Lung (tissue), 12 donors: Measurements from ENCODE around the gene PTPN7. TPM values are rescaled to one million over a fixed set of nuclear protein-coding genes. Genes with fewer than 3 reads are reported as not detected.
A peak's percentile ranks its signal among the peaks of the same experiment; 100 is the strongest.
"Not testable (repeated sequence)": the region's sequence is repeated elsewhere in the genome, so short reads cannot be mapped to it uniquely, and the experiment has no call there.

Experiments used
- ATAC-seq: fragments of 200-7000 bp; cut with Tn5 transposase; one replicate; pipeline ENCODE4 v1.9.1; 2020; ENCODE audit warnings: moderate number of reproducible peaks; ENCODE audit not compliant: insufficient read depth, low FRiP score
- DNase-seq, 3 donors: peaks; one replicate each; pipeline ENCODE4 v3.0.0-alpha.2; 2013 to 2017
- H3K27ac ChIP-seq, 2 donors: one replicate each; pipeline ENCODE4 v1.5.1; 2013; ENCODE audit warnings: mild to moderate bottlenecking in 2 of 2, moderate library complexity in 2 of 2, control low read depth in 1 of 2, inconsistent platforms in 1 of 2, low read depth in 1 of 2, low read length in 1 of 2
- H3K27me3 ChIP-seq, 3 donors: one replicate each; pipeline ENCODE4 v1.5.1; 2013; ENCODE audit warnings: low read length in 2 of 3; ENCODE audit not compliant: control insufficient read depth in 3 of 3, insufficient read depth in 3 of 3
- H3K36me3 ChIP-seq, 4 donors: one replicate each; pipeline ENCODE4 v1.5.1; 2013; ENCODE audit warnings: low read length in 4 of 4, mild to moderate bottlenecking in 1 of 4, moderate library complexity in 1 of 4; ENCODE audit not compliant: control insufficient read depth in 4 of 4, insufficient read depth in 4 of 4
- H3K4me1 ChIP-seq, 5 donors: one replicate each; pipeline ENCODE4 v1.5.1; 2013; ENCODE audit warnings: low read length in 5 of 5, mild to moderate bottlenecking in 2 of 5, moderate library complexity in 1 of 5; ENCODE audit not compliant: control insufficient read depth in 5 of 5, insufficient read depth in 5 of 5
- H3K4me3 ChIP-seq: one replicate; pipeline ENCODE4 v1.5.1; 2013; ENCODE audit warnings: mild to moderate bottlenecking, control low read depth, moderate library complexity
- H3K9ac ChIP-seq, 2 donors: one replicate each; pipeline ENCODE4 v1.5.1; 2013; ENCODE audit warnings: low read length in 2 of 2, control low read depth in 1 of 2; ENCODE audit not compliant: insufficient read depth in 1 of 2
- H3K9me3 ChIP-seq, 4 donors: one replicate each; pipeline ENCODE4 v1.5.1; 2013; ENCODE audit warnings: low read length in 3 of 4, mild to moderate bottlenecking in 1 of 4, moderate library complexity in 1 of 4; ENCODE audit not compliant: control insufficient read depth in 4 of 4, insufficient read depth in 3 of 4
- WGBS, 2 donors: extraction: QIAGEN DNeasy Blood & Tissue Kit; methylation state at CpG; one replicate each; pipeline ENCODE4 v1.1.7; 2013; 5-methylcytosine and 5-hydroxymethylcytosine counted together
- polyA plus RNA-seq, 2 donors: library from polyadenylated mRNA; stranded (reverse); fragments of 200-250 nt; gene quantifications; one replicate each; pipeline ENCODE4 v1.2.1, GENCODE V29; 2013
- total RNA-seq, 2 donors: library from RNA; depleted of rRNA in 1 of 2; stranded (reverse); fragments of >200 nt in 1 of 2; gene quantifications; one replicate each; pipeline ENCODE4 v1.2.1, GENCODE V29; 2014 to 2021
- TF ChIP-seq, protein P1 (sequence below): IDR thresholded peaks from 2 replicates; pipeline ENCODE4 v1.5.1; 2012; ENCODE audit warnings: mild to moderate bottlenecking; ENCODE audit errors: control extremely low read depth, extremely low read depth
- donor health status: control.
- donor health status: control.
- donor health status: Bipolar disorder and iron deficiency.
- donor health status: healthy.
- donor health status: DM: yes; HTN: yes; CAD: no.

PTPN7 gene
- total and polyA plus RNA-seq, 4 donors: 2.9 to 14.0 (median 5.7) TPM

DNA sequence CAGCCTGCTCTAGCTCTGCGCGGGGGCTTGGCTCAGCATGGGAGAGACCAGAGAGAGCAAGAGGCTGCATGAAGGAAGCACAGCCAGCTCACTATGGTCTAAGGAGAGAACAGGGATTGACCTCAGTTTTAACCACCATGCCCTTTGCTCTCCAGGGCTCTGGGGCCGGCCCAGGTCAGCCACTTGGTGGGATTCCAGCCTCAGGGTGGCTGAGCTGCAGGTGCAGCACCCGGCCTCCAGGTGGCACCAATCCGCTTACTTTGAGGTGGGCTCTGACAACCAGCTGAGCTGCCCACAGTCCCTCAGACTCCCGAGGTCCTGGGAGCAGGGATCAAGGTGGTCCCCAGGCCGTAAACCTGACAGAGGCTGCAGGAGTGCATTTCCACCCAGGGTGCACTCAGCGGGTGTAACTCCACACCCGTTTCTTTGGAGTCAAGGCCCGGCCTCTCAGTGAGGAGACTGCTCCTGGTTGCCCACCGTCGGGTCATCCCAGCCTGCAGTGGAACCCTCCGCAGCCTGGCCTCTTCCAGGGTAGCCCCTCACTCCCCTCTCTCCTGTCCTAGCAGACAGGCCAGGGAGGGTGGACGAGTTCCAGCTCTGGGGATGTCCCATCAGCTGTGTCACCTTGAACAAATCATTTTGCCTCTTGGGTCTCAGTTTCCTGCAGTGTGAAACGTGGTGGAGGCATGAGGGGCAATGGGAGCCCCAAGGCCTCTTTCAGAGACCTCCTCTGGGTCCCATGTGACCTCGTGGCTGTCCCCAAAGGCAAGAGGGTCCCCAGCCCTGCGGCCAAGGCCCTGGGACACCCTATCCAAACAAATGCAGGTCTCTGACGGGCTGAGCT is 32.6 kb upstream of the PTPN7 start:
- TF ChIP-seq, protein P1, sequence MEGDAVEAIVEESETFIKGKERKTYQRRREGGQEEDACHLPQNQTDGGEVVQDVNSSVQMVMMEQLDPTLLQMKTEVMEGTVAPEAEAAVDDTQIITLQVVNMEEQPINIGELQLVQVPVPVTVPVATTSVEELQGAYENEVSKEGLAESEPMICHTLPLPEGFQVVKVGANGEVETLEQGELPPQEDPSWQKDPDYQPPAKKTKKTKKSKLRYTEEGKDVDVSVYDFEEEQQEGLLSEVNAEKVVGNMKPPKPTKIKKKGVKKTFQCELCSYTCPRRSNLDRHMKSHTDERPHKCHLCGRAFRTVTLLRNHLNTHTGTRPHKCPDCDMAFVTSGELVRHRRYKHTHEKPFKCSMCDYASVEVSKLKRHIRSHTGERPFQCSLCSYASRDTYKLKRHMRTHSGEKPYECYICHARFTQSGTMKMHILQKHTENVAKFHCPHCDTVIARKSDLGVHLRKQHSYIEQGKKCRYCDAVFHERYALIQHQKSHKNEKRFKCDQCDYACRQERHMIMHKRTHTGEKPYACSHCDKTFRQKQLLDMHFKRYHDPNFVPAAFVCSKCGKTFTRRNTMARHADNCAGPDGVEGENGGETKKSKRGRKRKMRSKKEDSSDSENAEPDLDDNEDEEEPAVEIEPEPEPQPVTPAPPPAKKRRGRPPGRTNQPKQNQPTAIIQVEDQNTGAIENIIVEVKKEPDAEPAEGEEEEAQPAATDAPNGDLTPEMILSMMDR: peak; percentile 60
- Histone ChIP-seq H3K9ac (no peak overlapping the region), H3K27ac (no peak overlapping the region), H3K9me3 (no peaks in the 10 kb centered on the region), H3K27me3 (peaks cover 0 to 27% (median 12%) of the 10 kb centered on the region in 3 donors), H3K36me3 (no peaks in the 10 kb centered on the region), H3K4me1 (peaks cover 0 to 6% (median 0%) of the 10 kb centered on the region in 5 donors), H3K4me3 (no peak overlapping the region)
- 27 to 33% methylated on average over 18 of the region's 18 CpGs for whole genome bisulfite sequencing, 2 donors
- ATAC-seq: no peak
- DNase-seq: peak; percentile 55 to 66 (median 61)

DNA sequence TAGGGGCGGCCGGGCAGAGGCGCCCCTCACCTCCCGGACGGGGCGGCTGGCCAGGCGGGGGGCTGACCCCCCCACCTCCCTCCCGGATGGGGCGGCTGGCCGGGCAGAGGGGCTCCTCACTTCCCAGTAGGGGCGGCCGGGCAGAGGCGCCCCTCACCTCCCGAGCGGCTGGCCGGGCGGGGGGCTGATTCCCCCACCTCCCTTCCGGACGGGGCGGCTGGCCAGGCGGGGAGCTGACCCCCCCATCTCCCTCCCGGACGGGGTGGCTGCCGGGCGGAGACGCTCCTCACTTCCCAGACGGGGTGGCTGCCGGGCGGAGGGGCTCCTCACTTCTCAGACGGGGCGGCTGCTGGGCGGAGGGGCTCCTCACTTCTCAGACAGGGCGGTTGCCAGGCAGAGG is 31.0 kb upstream of the PTPN7 start:
- not testable (repeated sequence) for H3K4me1 ChIP-seq, H3K27ac ChIP-seq, H3K9ac ChIP-seq, DNase-seq, ATAC-seq, H3K36me3 ChIP-seq, H3K9me3 ChIP-seq, H3K4me3 ChIP-seq
- H3K27me3 ChIP-seq: peaks cover 0 to 27% (median 12%) of the 10 kb centered on the region in 3 donors
- WGBS, 2 donors: 89% methylated on average over 15 to 21 of the region's 33 CpGs

DNA sequence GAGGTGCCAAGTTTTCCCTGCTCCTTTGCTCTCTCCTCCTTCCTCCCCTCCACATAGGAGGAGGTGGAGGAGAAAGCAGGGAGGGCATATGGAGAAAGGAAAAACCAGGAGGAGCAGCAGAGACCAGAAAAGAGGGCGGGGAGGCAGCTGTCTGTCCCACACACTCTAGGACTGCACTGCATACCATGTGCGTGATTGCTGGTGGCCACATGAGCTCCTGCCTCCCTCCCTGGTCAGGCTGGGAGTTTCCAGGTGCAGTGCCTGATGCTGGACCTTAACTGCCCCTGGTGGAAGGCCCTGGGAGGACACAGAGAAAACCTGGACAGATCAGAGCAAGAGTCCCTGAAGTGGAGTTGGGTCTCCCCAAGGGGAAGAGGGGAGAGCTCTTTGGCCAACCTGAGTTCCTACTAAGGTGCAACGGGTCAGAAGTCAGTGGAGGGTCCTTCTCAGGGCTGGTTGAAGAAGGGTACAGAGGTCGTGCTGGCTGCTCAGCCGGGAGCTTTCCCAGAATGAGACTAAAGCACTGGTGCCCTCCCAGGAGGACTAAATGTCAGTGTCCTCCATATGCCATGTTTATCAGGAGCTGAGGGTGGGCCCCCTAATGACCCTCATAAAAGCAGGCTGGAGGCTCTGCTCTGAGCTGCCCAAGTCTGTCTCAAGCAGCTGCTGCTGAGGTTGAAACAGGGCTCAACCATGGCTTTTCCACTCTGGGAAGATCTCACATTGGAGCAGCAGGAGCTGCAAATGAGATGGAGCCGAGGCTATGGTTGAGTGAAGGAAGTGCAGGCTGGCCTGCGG is 29.7 kb upstream of the PTPN7 start:
- Histone ChIP-seq H3K27me3 (peaks cover 0 to 20% (median 9%) of the 10 kb centered on the region in 3 donors), H3K27ac (no peak overlapping the region), H3K36me3 (no peaks in the 10 kb centered on the region), H3K9ac (no peak overlapping the region), H3K4me1 (peaks cover 0 to 6% (median 2%) of the 10 kb centered on the region in 5 donors), H3K4me3 (no peak overlapping the region), H3K9me3 (no peaks in the 10 kb centered on the region)
- no peak for ATAC-seq
- 83 to 89% methylated on average over 7 of the region's 7 CpGs for WGBS, 2 donors
- TF ChIP-seq, protein P1: no peak
- DNase-seq: no peak
